ENCODE measurements around the gene GLIS1. TPM values are rescaled to one million over a fixed set of nuclear protein-coding genes. Genes with fewer than 3 reads are reported as not detected.

Gene GLIS1
- total and polyA plus RNA-seq, 2 experiments from 2014 or later, result 0.26 to 0.31 TPM

- ATAC-seq, result no peak
- H3K4me3 Mint-ChIP-seq, result no peak overlapping the region
These were observed 270.6 kb downstream of the GLIS1 start for GRCh38 chr1:53468374-53468773.

More at GRCh38 chr1:53468374-53468773, 270.6 kb downstream of the GLIS1 start:
- no peaks in the 10 kb centered on the region for H4K20me1 ChIP-seq (replicated peaks; ENCODE audit: insufficient read depth)
- H3K4me1 ChIP-seq (ENCODE audit: insufficient read depth), result peaks cover 8% of the 10 kb centered on the region
- peaks cover 4% of the 10 kb centered on the region; the same call in 1 of the 2 replicates for H3F3A ChIP-seq (replicated peaks; ENCODE audit: low read depth)
- Mint-ChIP-seq H3K36me3 (ENCODE audit: low read depth) (no peaks in the 10 kb centered on the region), H3K4me1 (peaks cover 14% of the 10 kb centered on the region), H3K9me3 (no peaks in the 10 kb centered on the region; the same call in 2 of the 3 replicates), H3K27me3 (ENCODE audit: insufficient read depth, low read depth, poor library complexity) (peaks cover 22% of the 10 kb centered on the region), H3K27ac (no peak overlapping the region)
- H3K4me2 ChIP-seq, result no peak overlapping the region
- H2AFZ ChIP-seq, result no peak overlapping the region
- H3K4me3 ChIP-seq, result no peak overlapping the region
- H3K79me2 ChIP-seq (replicated peaks; ENCODE audit: insufficient read depth), result no peaks in the 10 kb centered on the region
- no peaks in the 10 kb centered on the region for H3K36me3 ChIP-seq (ENCODE audit: insufficient read depth)
- H3K27ac ChIP-seq (ENCODE audit: low read depth), result no peak overlapping the region
- no peak for DNase-seq (ENCODE audit: low spot score)
- H3K9me2 ChIP-seq (ENCODE audit: insufficient read depth), result no peaks in the 10 kb centered on the region
- TF ChIP-seq EZH2phosphoT487 (IDR thresholded peaks at IDR 0.05; ENCODE audit: unreplicated experiment) (no peak), ZNF114 (CRISPR knock-in tag; IDR thresholded peaks at IDR 0.05) (no peak), CTCF (conservative IDR thresholded peaks at IDR 0.05; ENCODE audit: low read depth in 2 of 2) (no peak), ZNF462 (CRISPR knock-in tag; IDR thresholded peaks at IDR 0.05) (no peak), NANOG (IDR thresholded peaks at IDR 0.05; ENCODE audit: borderline replicate concordance) (no peak), JUNB (IDR thresholded peaks at IDR 0.05; ENCODE audit: unreplicated experiment) (no peak), REST (IDR thresholded peaks at IDR 0.05; ENCODE audit: unreplicated experiment) (no peak), CREB1 (CRISPR knock-in tag; IDR thresholded peaks at IDR 0.05; ENCODE audit: low read depth) (no peak), ZNF331 (CRISPR knock-in tag; IDR thresholded peaks at IDR 0.05; ENCODE audit: low read depth) (no peak), EZH2 (IDR thresholded peaks at IDR 0.05; ENCODE audit: low read depth, unreplicated experiment) (no peak), POLR2AphosphoS5 (IDR thresholded peaks at IDR 0.05; ENCODE audit: low read depth) (no peak), ETS1 (IDR thresholded peaks at IDR 0.05) (no peak), STAT1 (IDR thresholded peaks at IDR 0.05; ENCODE audit: unreplicated experiment) (no peak)
- no peaks in the 10 kb centered on the region for H3K27me3 ChIP-seq (ENCODE audit: insufficient read depth)

All from GM23338 (cell line).